Mesothelial cell of epicardium (in vitro differentiated cells): ENCODE data around the gene LIPJ. TPM values are rescaled to one million over a fixed set of nuclear protein-coding genes. Genes with fewer than 3 reads are reported as not detected.
A peak's percentile ranks its signal among the peaks of the same experiment; 100 is the strongest.

ENCODE experiments used
- DNase-seq, 2 experiments: peaks; one replicate each; pipeline ENCODE4 v3.0.0; 2021; ENCODE audit warnings: low spot score in 2 of 2; ENCODE audit not compliant: unreplicated experiment in 2 of 2
- H3K27ac Mint-ChIP-seq: 2 replicates; pipeline ENCODE4 v1.8.0; 2021; ENCODE audit warnings: mixed read lengths
- H3K27me3 Mint-ChIP-seq: 2 replicates; pipeline ENCODE4 v1.8.0; 2021; ENCODE audit warnings: low read depth, mixed read lengths
- H3K36me3 Mint-ChIP-seq: 2 replicates; pipeline ENCODE4 v1.8.0; 2021; ENCODE audit warnings: mixed read lengths
- H3K4me1 Mint-ChIP-seq: 2 replicates; pipeline ENCODE4 v1.8.0; 2021; ENCODE audit warnings: mixed read lengths
- H3K4me3 Mint-ChIP-seq: 2 replicates; pipeline ENCODE4 v1.8.0; 2021; ENCODE audit warnings: mild to moderate bottlenecking, moderate library complexity, mixed read lengths
- H3K9me3 Mint-ChIP-seq: 2 replicates; pipeline ENCODE4 v1.8.0; 2021; ENCODE audit warnings: mixed read lengths
- total RNA-seq: library from RNA; stranded (reverse); gene quantifications from 3 replicates; pipeline ENCODE4 v1.2.1, GENCODE V29; 2021
- TF ChIP-seq, protein P1 (sequence below): fragments of 200-600 bp; sonication (generic); IDR thresholded peaks from one replicate; pipeline ENCODE4 v1.5.0; 2021; ENCODE audit warnings: antibody characterized with exemption; ENCODE audit not compliant: unreplicated experiment

LIPJ gene
- total RNA-seq, 1 donor from 2014 or later, result 0.22 TPM

DNA sequence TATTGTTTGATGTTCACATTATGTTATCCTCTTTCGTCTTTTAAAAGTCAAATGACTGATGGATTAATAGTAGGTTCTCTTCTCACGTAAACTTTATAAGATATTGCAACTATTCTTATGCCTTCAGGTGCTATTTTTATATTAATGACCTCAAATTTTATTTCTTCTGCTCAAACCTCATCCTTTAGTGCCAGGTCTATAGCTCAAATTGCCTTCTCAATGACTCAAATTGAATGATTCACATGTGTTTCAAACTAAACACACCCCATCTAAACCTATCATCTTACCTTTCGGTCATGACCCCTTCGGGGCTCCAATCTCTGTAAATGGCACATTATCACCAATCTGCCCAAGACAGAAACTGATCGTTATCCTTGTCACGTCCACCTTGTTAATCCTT, 55.6 kb downstream of the LIPJ start:
- Mint-ChIP-seq H3K36me3 (no peaks in the 10 kb centered on the region), H3K27me3 (peaks cover 14% of the 10 kb centered on the region), H3K27ac (no peak overlapping the region), H3K4me1 (no peaks in the 10 kb centered on the region), H3K4me3 (no peak overlapping the region), H3K9me3 (peaks cover 23% of the 10 kb centered on the region)
- DNase-seq, result no peak
- TF ChIP-seq, protein P1, sequence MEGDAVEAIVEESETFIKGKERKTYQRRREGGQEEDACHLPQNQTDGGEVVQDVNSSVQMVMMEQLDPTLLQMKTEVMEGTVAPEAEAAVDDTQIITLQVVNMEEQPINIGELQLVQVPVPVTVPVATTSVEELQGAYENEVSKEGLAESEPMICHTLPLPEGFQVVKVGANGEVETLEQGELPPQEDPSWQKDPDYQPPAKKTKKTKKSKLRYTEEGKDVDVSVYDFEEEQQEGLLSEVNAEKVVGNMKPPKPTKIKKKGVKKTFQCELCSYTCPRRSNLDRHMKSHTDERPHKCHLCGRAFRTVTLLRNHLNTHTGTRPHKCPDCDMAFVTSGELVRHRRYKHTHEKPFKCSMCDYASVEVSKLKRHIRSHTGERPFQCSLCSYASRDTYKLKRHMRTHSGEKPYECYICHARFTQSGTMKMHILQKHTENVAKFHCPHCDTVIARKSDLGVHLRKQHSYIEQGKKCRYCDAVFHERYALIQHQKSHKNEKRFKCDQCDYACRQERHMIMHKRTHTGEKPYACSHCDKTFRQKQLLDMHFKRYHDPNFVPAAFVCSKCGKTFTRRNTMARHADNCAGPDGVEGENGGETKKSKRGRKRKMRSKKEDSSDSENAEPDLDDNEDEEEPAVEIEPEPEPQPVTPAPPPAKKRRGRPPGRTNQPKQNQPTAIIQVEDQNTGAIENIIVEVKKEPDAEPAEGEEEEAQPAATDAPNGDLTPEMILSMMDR, result no peak

DNA sequence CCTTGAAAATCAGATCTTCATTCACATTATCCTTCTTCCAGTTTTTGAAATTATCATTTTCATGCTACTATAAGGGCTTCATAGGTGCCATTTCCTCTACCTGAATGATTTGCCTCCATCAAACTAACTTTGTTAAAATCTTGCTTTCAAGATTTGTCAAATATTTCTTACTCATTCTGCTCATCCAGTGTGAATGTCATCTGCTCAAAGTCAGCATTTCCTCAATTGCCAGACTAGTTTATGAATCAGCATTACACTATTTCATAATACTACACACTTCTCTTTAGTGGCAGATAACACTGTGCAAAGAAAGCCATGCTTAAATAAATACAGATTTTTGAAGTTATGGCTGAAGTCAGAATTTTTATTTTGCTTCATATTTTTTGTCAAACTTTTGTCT, 56.4 kb downstream of the LIPJ start:
- DNase-seq, result no peak
- no peaks in the 10 kb centered on the region for H3K4me1 Mint-ChIP-seq
- no peak overlapping the region for H3K27ac Mint-ChIP-seq
- H3K36me3 Mint-ChIP-seq, result no peaks in the 10 kb centered on the region
- TF ChIP-seq, protein P1, result no peak
- H3K4me3 Mint-ChIP-seq, result no peak overlapping the region
- H3K9me3 Mint-ChIP-seq, result peaks cover 15% of the 10 kb centered on the region
- peaks cover 22% of the 10 kb centered on the region for H3K27me3 Mint-ChIP-seq

DNA sequence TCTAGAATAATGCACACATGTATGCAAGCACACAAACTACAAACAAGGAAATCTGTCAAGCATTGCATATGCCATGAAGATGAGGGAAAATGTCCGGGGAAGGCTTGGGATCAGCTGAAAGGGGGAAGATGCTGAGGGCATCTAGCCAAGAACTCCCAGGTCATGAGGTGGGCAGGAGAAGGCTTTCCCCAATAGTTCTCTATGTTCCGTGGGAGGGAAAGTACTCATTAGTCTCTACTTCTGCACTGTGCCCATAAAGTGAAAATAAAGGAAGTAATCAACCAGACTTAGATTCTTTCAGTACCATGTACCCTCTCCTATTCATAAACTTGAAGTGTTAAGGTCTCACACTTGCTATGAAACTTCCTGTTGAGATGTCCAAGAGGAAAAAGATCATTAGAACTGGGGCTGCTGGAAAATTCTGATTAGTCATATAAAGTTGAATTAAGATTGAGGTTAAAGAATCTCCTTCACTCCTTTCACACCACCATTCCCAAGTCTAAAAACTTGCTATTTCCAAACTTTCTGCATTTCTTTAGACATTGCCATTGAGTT, 60.6 kb downstream of the LIPJ start:
- Mint-ChIP-seq H3K4me3 (no peak overlapping the region), H3K27ac (no peak overlapping the region), H3K4me1 (peaks cover 1% of the 10 kb centered on the region), H3K9me3 (no peaks in the 10 kb centered on the region), H3K27me3 (peaks cover 32% of the 10 kb centered on the region), H3K36me3 (no peaks in the 10 kb centered on the region)
- no peak for DNase-seq
- TF ChIP-seq, protein P1, result no peak

DNA sequence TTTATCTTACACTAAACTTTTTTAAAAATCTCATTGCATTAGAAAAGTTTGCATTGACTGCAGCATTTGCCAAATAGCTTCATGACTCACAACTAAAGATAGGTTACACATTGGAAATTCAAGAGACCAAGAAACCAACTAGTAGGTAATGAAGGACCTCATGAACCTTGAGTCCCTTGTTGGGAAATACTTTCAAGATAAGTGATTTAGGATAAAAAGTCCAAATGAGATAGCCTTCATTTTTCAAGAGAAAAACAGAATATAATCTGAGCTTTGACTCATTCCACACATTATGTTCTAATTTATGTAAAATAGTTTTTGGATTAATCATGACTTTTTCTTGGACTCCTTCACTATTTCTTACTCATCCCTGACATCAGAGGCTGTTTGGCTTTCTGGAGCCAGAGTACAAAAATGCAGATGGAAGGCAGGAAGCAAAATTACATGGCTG, 64.6 kb downstream of the LIPJ start:
- H3K4me1 Mint-ChIP-seq, result peaks cover 1% of the 10 kb centered on the region
- DNase-seq, result no peak
- H3K27ac Mint-ChIP-seq, result peak overlapping the region; percentile 41
- H3K36me3 Mint-ChIP-seq, result no peaks in the 10 kb centered on the region
- H3K4me3 Mint-ChIP-seq, result no peak overlapping the region
- TF ChIP-seq, protein P1, result no peak
- peaks cover 26% of the 10 kb centered on the region for H3K27me3 Mint-ChIP-seq
- H3K9me3 Mint-ChIP-seq, result no peaks in the 10 kb centered on the region

GRCh38 chr10:88652616-88653015, 66.1 kb downstream of the LIPJ start:
- peaks cover 16% of the 10 kb centered on the region for H3K27me3 Mint-ChIP-seq
- no peaks in the 10 kb centered on the region for H3K9me3 Mint-ChIP-seq
- TF ChIP-seq, protein P1, result no peak
- peaks cover 1% of the 10 kb centered on the region for H3K4me1 Mint-ChIP-seq
- DNase-seq, result no peak
- H3K4me3 Mint-ChIP-seq, result no peak overlapping the region
- no peaks in the 10 kb centered on the region for H3K36me3 Mint-ChIP-seq
- no peak overlapping the region for H3K27ac Mint-ChIP-seq

Other genes starting within 250 kb of the LIPJ start
- 6.3 to 9.4 TPM (median 6.8 TPM) in 3 replicates for gene RNLS, start 3.4 kb upstream of the LIPJ start, total RNA-seq
- gene LIPF, start 77.7 kb downstream of the LIPJ start, total RNA-seq, result not detected in 3 replicates
- not detected in 3 replicates for gene LIPK, start 119.5 kb downstream of the LIPJ start, total RNA-seq
- gene LIPN, start 173.3 kb downstream of the LIPJ start, total RNA-seq, result not detected in 3 replicates
- not detected in 3 replicates for gene LIPM, start 216.0 kb downstream of the LIPJ start, total RNA-seq